Measurements from ENCODE around the gene CRB2. TPM values are rescaled to one million over a fixed set of nuclear protein-coding genes. Genes with fewer than 3 reads are reported as not detected.

CRB2 gene
- total RNA-seq, 6 donors from 2014 or later = 0.13 to 0.23 TPM; not detected in 4

GRCh38 chr9:123411636-123412035, 55.6 kb downstream of the CRB2 start:
- TF ChIP-seq CTCF (IDR thresholded peaks at IDR 0.05) (no peak), POLR2A (IDR thresholded peaks at IDR 0.05) (no peak), POLR2AphosphoS5 (IDR thresholded peaks at IDR 0.05) (no peak), EP300 (IDR thresholded peaks at IDR 0.05) (no peak)
- no peak overlapping the region for H3K27ac ChIP-seq
- H3K9me3 ChIP-seq = no peaks in the 10 kb centered on the region
- H3K36me3 ChIP-seq = no peaks in the 10 kb centered on the region
- WGBS, 2 donors = 90 to 91% methylated on average over 10 to 11 of the region's 11 CpGs
- no peak overlapping the region for H3K4me3 ChIP-seq
- DNase-seq (no peak), ATAC-seq (ENCODE audit: low FRiP score in 2 of 2) (no peak)
- H3K27me3 ChIP-seq = no peaks in the 10 kb centered on the region
- H3K4me1 ChIP-seq = no peaks in the 10 kb centered on the region

- Histone ChIP-seq H3K9me3 (no peaks in the 10 kb centered on the region), H3K4me1 (no peaks in the 10 kb centered on the region), H3K4me3 (no peak overlapping the region), H3K36me3 (no peaks in the 10 kb centered on the region), H3K27me3 (no peaks in the 10 kb centered on the region), H3K27ac (no peak overlapping the region)
- TF ChIP-seq CTCF (IDR thresholded peaks at IDR 0.05) (no peak), EP300 (IDR thresholded peaks at IDR 0.05) (no peak), POLR2AphosphoS5 (IDR thresholded peaks at IDR 0.05) (no peak), POLR2A (IDR thresholded peaks at IDR 0.05) (no peak)
- WGBS, 2 donors = 91 to 93% methylated on average over 18 of the region's 18 CpGs
- DNase-seq = no peak
- ATAC-seq (ENCODE audit: low FRiP score in 2 of 2) = no peak
These were observed 56.3 kb downstream of the CRB2 start for GRCh38 chr9:123412171-123412820.

- DNase-seq (no peak), ATAC-seq (ENCODE audit: low FRiP score in 2 of 2) (no peak)
- no peaks in the 10 kb centered on the region for H3K9me3 ChIP-seq
- peaks cover 0 to 4% (median 1%) of the 10 kb centered on the region in 4 donors for H3K36me3 ChIP-seq
- H3K27me3 ChIP-seq = no peaks in the 10 kb centered on the region
- H3K4me3 ChIP-seq = no peak overlapping the region
- 72 to 83% methylated on average over 7 of the region's 7 CpGs for WGBS, 2 donors
- TF ChIP-seq EP300 (IDR thresholded peaks at IDR 0.05) (no peak), POLR2AphosphoS5 (IDR thresholded peaks at IDR 0.05) (no peak), POLR2A (IDR thresholded peaks at IDR 0.05) (no peak), CTCF (IDR thresholded peaks at IDR 0.05) (no peak)
- H3K27ac ChIP-seq = no peak overlapping the region
- no peaks in the 10 kb centered on the region for H3K4me1 ChIP-seq
These were observed 58.2 kb downstream of the CRB2 start for GRCh38 chr9:123414204-123414603.

GRCh38 chr9:123414936-123415930, 59.2 kb downstream of the CRB2 start:
- TF ChIP-seq POLR2A (IDR thresholded peaks at IDR 0.05) (no peak), EP300 (IDR thresholded peaks at IDR 0.05) (no peak), POLR2AphosphoS5 (IDR thresholded peaks at IDR 0.05) (no peak), CTCF (IDR thresholded peaks at IDR 0.05) (no peak)
- Histone ChIP-seq H3K9me3 (no peaks in the 10 kb centered on the region), H3K27me3 (no peaks in the 10 kb centered on the region), H3K4me3 (no peak overlapping the region), H3K4me1 (no peaks in the 10 kb centered on the region), H3K36me3 (peaks cover 0 to 10% (median 5%) of the 10 kb centered on the region in 4 donors), H3K27ac (no peak overlapping the region)
- ATAC-seq (ENCODE audit: low FRiP score in 2 of 2) = peak in 1 of 2 donors; percentile 35
- DNase-seq = no peak
- WGBS, 2 donors = 81 to 85% methylated on average over 18 to 23 of the region's 23 CpGs

All from upper lobe of left lung (tissue), 6 donors.